GM21360 (cell line): ENCODE results near the gene ALDH9A1.
"Not testable (repeated sequence)": the region's sequence is repeated elsewhere in the genome, so short reads cannot be mapped to it uniquely, and the experiment has no call there.

ENCODE experiments used
- ATAC-seq: cut with Tn5 transposase; IDR thresholded peaks from one replicate; pipeline ENCODE4 v1.9.1; 2021; ENCODE audit warnings: mild to moderate bottlenecking, moderate library complexity; ENCODE audit not compliant: unreplicated experiment

ALDH9A1 gene

GRCh38 chr1:165688046-165688445, 10.3 kb downstream of the ALDH9A1 start:
- no peak for ATAC-seq

- ATAC-seq = peak; percentile 52
Measured at GRCh38 chr1:165686971-165687433, 11.4 kb downstream of the ALDH9A1 start.

GRCh38 chr1:165686121-165686970, 12.0 kb downstream of the ALDH9A1 start:
- ATAC-seq = peak; percentile 83

- ATAC-seq = no peak
Measured at GRCh38 chr1:165683848-165684485, 14.4 kb downstream of the ALDH9A1 start.

- ATAC-seq = not testable (repeated sequence)
Measured at GRCh38 chr1:165680773-165681172, 17.6 kb downstream of the ALDH9A1 start.

- no peak for ATAC-seq
Measured at GRCh38 chr1:165680303-165680702, 18.1 kb downstream of the ALDH9A1 start.

GRCh38 chr1:165679282-165680036, 18.9 kb downstream of the ALDH9A1 start:
- ATAC-seq = no peak

- no peak for ATAC-seq
Measured at GRCh38 chr1:165678509-165678908, 19.9 kb downstream of the ALDH9A1 start.

- no peak for ATAC-seq
Measured at GRCh38 chr1:165675794-165676193, 22.6 kb downstream of the ALDH9A1 start.

GRCh38 chr1:165674599-165674998, 23.8 kb downstream of the ALDH9A1 start:
- ATAC-seq = no peak

- ATAC-seq = no peak
Measured at GRCh38 chr1:165671526-165671925, 26.8 kb downstream of the ALDH9A1 start.

- no peak for ATAC-seq
Measured at GRCh38 chr1:165668184-165668583, 30.2 kb downstream of the ALDH9A1 start.

- no peak for ATAC-seq
Measured at GRCh38 chr1:165666152-165666825, 32.1 kb downstream of the ALDH9A1 start.

- no peak for ATAC-seq
Measured at GRCh38 chr1:165662186-165662585, 36.2 kb downstream of the ALDH9A1 start.

GRCh38 chr1:165661703-165662102, 36.7 kb downstream of the ALDH9A1 start:
- ATAC-seq = no peak

GRCh38 chr1:165659581-165659895, 38.8 kb downstream of the ALDH9A1 start:
- ATAC-seq = no peak

- ATAC-seq = not testable (repeated sequence)
Measured at GRCh38 chr1:165658766-165659580, 39.4 kb downstream of the ALDH9A1 start.

- no peak for ATAC-seq
Measured at GRCh38 chr1:165650981-165651625, 47.3 kb downstream of the ALDH9A1 start.

GRCh38 chr1:165648919-165649572, 49.3 kb downstream of the ALDH9A1 start:
- ATAC-seq = no peak
